GM12878 (cell line): ENCODE measurements around the gene PLTP. TPM values are rescaled to one million over a fixed set of nuclear protein-coding genes. Genes with fewer than 3 reads are reported as not detected.

Experiments
- ATAC-seq: fragments of 200-7000 bp; cut with Tn5 transposase; 3 replicates; pipeline ENCODE4 v1.9.1; 2020; ENCODE audit warnings: mild to moderate bottlenecking, moderate library complexity
- BruUV-seq: library from RNA; stranded (reverse); fragments of 400-500 nt; replicated peaks from 2 replicates; lab custom pipeline; 2021; lab: Mats Ljungman, UMichigan
- CTCF ChIA-PET: fragments of 300-600 bp; sonication (Branson Sonifier 250); formaldehyde crosslinking; extraction: SDS; loops from one replicate; lab custom pipeline; 2021; ENCODE audit warnings: inconsistent platforms; lab: Yijun Ruan, JAX
- POLR2A ChIA-PET: fragments of 350-600 bp; formaldehyde crosslinking; extraction: SDS; loops from one replicate; lab custom pipeline; 2021; ENCODE audit warnings: inconsistent platforms; lab: Charles Lee
- RAD21 ChIA-PET: fragments of 300-600 bp; sonication (Branson Sonifier 250); formaldehyde crosslinking; loops from one replicate; lab custom pipeline; 2023; ENCODE audit warnings: antibody characterized with exemption; ENCODE audit not compliant: unreplicated experiment; lab: Charles Lee
- SMC1A ChIA-PET: fragments of 300-600 bp; sonication (Branson Sonifier 250); formaldehyde crosslinking; loops from one replicate; lab custom pipeline; 2023; ENCODE audit not compliant: unreplicated experiment, uncharacterized antibody; lab: Charles Lee
- DNase-seq: peaks from one replicate; pipeline ENCODE4 v3.0.0-alpha.2; 2011; ENCODE audit warnings: low read depth, low spot score
- FAIRE-seq: peaks from 3 replicates; lab custom pipeline; 2011; peaks lifted over from hg19 to GRCh38; lab: Jason Lieb, UNC
- H2AFZ ChIP-seq: 2 replicates; pipeline ENCODE4 v1.6.0; 2011; ENCODE audit warnings: low read depth, low read length, control low read depth; ENCODE audit not compliant: control insufficient read depth
- H3K27ac ChIP-seq: 2 replicates; pipeline ENCODE4 v1.5.1; 2011; ENCODE audit warnings: control low read depth; ENCODE audit not compliant: control insufficient read depth, insufficient read depth
- H3K27me3 ChIP-seq, 2 experiments: replicated peaks in 1 of 2; 2 replicates each; pipeline versions ENCODE4 v1.6.0 to v1.6.1; 2011; ENCODE audit warnings: low read length in 1 of 2; ENCODE audit not compliant: control insufficient read depth in 2 of 2, insufficient read depth in 2 of 2
- H3K36me3 ChIP-seq, 2 experiments: 2 replicates each; pipeline ENCODE4 v1.5.1; 2011; ENCODE audit warnings: low read length in 1 of 2; ENCODE audit not compliant: control insufficient read depth in 2 of 2, insufficient read depth in 2 of 2
- H3K4me1 ChIP-seq: 2 replicates; pipeline ENCODE4 v1.6.1; 2011; ENCODE audit warnings: mild to moderate bottlenecking, low read length, moderate library complexity, mixed read lengths; ENCODE audit not compliant: control insufficient read depth, insufficient read depth
- H3K4me2 ChIP-seq: 2 replicates; pipeline ENCODE4 v1.6.0; 2011; ENCODE audit warnings: control low read depth; ENCODE audit not compliant: control insufficient read depth, insufficient read depth
- H3K4me3 ChIP-seq: fragments of 200-600 bp; sonication (generic); 2 replicates; pipeline ENCODE4 v1.5.1; 2016
- H3K79me2 ChIP-seq: 2 replicates; pipeline ENCODE4 v1.6.0; 2011; ENCODE audit warnings: low read length; ENCODE audit not compliant: control insufficient read depth, insufficient read depth
- H3K9ac ChIP-seq: 2 replicates; pipeline ENCODE4 v1.8.0; 2011; ENCODE audit warnings: low read length, control low read depth, mixed read lengths; ENCODE audit not compliant: control insufficient read depth, insufficient read depth
- H3K9me3 ChIP-seq: replicated peaks from 3 replicates; pipeline ENCODE4 v1.5.1; 2011; ENCODE audit warnings: mild to moderate bottlenecking, low read length; ENCODE audit not compliant: control insufficient read depth, insufficient read depth
- H4K20me1 ChIP-seq: 2 replicates; pipeline ENCODE4 v1.6.0; 2011; ENCODE audit not compliant: control insufficient read depth, insufficient read depth
- CUX1 ChIP-seq: IDR thresholded peaks from 2 replicates; pipeline ENCODE4 v1.6.1; 2012; ENCODE audit warnings: improper control_type of control experiment, low read depth, low read length; ENCODE audit not compliant: insufficient replicate concordance
- E2F8 ChIP-seq: fragments of 450-650 bp; IDR thresholded peaks from 2 replicates; pipeline ENCODE4 v1.6.1; 2018; ENCODE audit warnings: mild to moderate bottlenecking, low read depth, moderate library complexity; ENCODE audit not compliant: partially characterized antibody
- JUND ChIP-seq: IDR thresholded peaks from 2 replicates; pipeline ENCODE4 v1.6.1; 2012; ENCODE audit warnings: low read depth, mild to moderate bottlenecking, low read length, improper control_type of control experiment, moderate library complexity
- NR2C2 ChIP-seq: IDR thresholded peaks from 2 replicates; pipeline ENCODE4 v1.6.1; 2011; ENCODE audit warnings: borderline replicate concordance, low read depth; ENCODE audit not compliant: control insufficient read depth, insufficient read length
- RB1 ChIP-seq: fragments of 450-650 bp; formaldehyde crosslinking; IDR thresholded peaks from 2 replicates; pipeline ENCODE4 v1.6.1; 2017; ENCODE audit warnings: mild to moderate bottlenecking, borderline replicate concordance
- SIX5 ChIP-seq: IDR thresholded peaks from 2 replicates; pipeline ENCODE4 v1.6.1; 2011; ENCODE audit warnings: mild to moderate bottlenecking, low read depth, low read length, moderate library complexity; ENCODE audit not compliant: severe bottlenecking
- SMARCA5 ChIP-seq: fragments of 450-650 bp; IDR thresholded peaks from 2 replicates; pipeline ENCODE4 v1.6.1; 2017; ENCODE audit warnings: mild to moderate bottlenecking
- ZNF592 ChIP-seq: fragments of 450-650 bp; IDR thresholded peaks from 2 replicates; pipeline ENCODE4 v1.6.1; 2017; ENCODE audit warnings: mild to moderate bottlenecking, moderate library complexity
- WGBS: methylation state at CpG from one replicate; pipeline ENCODE4 v1.1.6; 2016; ENCODE audit warnings: low lambda C conversion rate; ENCODE audit not compliant: insufficient replicate concordance, insufficient coverage; ENCODE audit errors: missing lambda C conversion rate; 5-methylcytosine and 5-hydroxymethylcytosine counted together
- in situ Hi-C: fragments of 300-500 bp; cut with MboI; formaldehyde crosslinking; loops from 9 replicates; pipeline ENCODE4 v1.14.3; 2018; ENCODE audit warnings: mixed read lengths
- intact Hi-C: fragments of 100-400 bp; cut with micrococcal nuclease; formaldehyde crosslinking; loops from one replicate; pipeline ENCODE4 v1.14.2; 2022; ENCODE audit not compliant: unreplicated experiment
- polyA plus RNA-seq, 11 experiments: library from polyadenylated mRNA; depleted of rRNA in 4 of 11; unstranded in 6 of 11; stranded (reverse) in 5 of 11; fragments of >200 nt; fragmentation: Nextera tagmentation in 4 of 11; fragmentation: Illumina TruSeq in 1 of 11; extraction: Ambion mirVana in 4 of 11; extraction: Trizol in 1 of 11; gene quantifications; 1 replicate in 1 of 11; 2 replicates in 10 of 11; pipeline versions ENCODE4 v1.2.1 to v1.2.3, GENCODE V29; 2011 to 2016; ENCODE audit warnings: inconsistent platforms in 2 of 11, missing spikeins in 2 of 11, low read depth in 1 of 11
- total RNA-seq, 4 experiments: library from RNA; depleted of rRNA in 3 of 4; stranded (reverse); fragments of >200 nt in 3 of 4; fragmentation: Illumina TruSeq in 1 of 4; extraction: Trizol in 1 of 4; gene quantifications; 2 replicates each; pipeline versions ENCODE4 v1.2.1 to v1.2.3, GENCODE V29; 2013 to 2021

Gene PLTP
- total and polyA plus RNA-seq, 10 of the 15 experiments (the other 5 are each of a cell fraction or from before 2014, with no cell fraction given): 1.6 to 17.0 (median 7.6) TPM

- ChIA-PET RAD21 (interaction anchor here (0.9 to 1.8 kb wide), 3 partner anchors 15 to 104 kb away, joined by 3 to 6 read pairs (median 5); partner anchors contain the start of gene ZSWIM1), SMC1A (interaction anchor here (0.8 to 1.5 kb wide), 5 partner anchors 11 to 103 kb away, joined by 3 to 5 read pairs (median 4); partner anchors contain the start of genes PCIF1 and ZSWIM1), POLR2A (interaction anchor here (0.7 to 2.3 kb wide), 11 partner anchors 24 to 1594 kb away, joined by 3 to 16 read pairs (median 4); partner anchors contain the start of genes CTSA, NEURL2, PCIF1 and UBE2C), CTCF (interaction anchor here (1.0 to 2.6 kb wide), 10 partner anchors 15 to 113 kb away, joined by 3 to 11 read pairs (median 4); partner anchors contain the start of gene ZSWIM1)
- H2AFZ ChIP-seq: peak within 1 kb of the TSS; percentile 98
- H3K36me3 ChIP-seq: no peaks in the 10 kb centered on the region
- peak within 1 kb of the TSS; percentile 98 for H3K4me2 ChIP-seq
- intact Hi-C loops (loop anchor here (2.0 to 5.0 kb wide), 3 partner anchors 34 to 78 kb away; partner anchors contain the start of genes CTSA, NEURL2, PCIF1 and UBE2C), in situ Hi-C loops (no loop called here)
- peaks cover 8% of the 10 kb centered on the region for H3K4me1 ChIP-seq
- H3K9ac ChIP-seq: peak within 1 kb of the TSS; percentile 89
- WGBS: under 1% methylated on average over 36 of the region's 36 CpGs
- BruUV-seq: no TSS peak
- DNase-seq (peak; percentile 100), ATAC-seq (peak; percentile 98), FAIRE-seq (peak; percentile 97)
- H4K20me1 ChIP-seq: no peaks in the 10 kb centered on the region
- peaks cover 19% of the 10 kb centered on the region for H3K79me2 ChIP-seq
- H3K27me3 ChIP-seq: no peaks in the 10 kb centered on the region
- H3K27ac ChIP-seq: peak within 1 kb of the TSS; percentile 96
- H3K4me3 ChIP-seq: peak within 1 kb of the TSS; percentile 97
- H3K9me3 ChIP-seq: no peaks in the 10 kb centered on the region
- TF ChIP-seq RB1 (peak; percentile 11; the same call in 1 of the 2 replicates), E2F8 (peak; percentile 87), CUX1 (no peak), SMARCA5 (no peak; the same call in 1 of the 2 replicates), JUND (0 out of 2 replicates have a peak, but pooled peaks have one; percentile 32), ZNF592 (no peak), SIX5 (no peak), NR2C2 (peak; percentile 90)
Measured at GRCh38 chr20:45857114-45857881, 54.7 kb downstream of the PLTP start, which contains the start of the genes ACOT8 and ZSWIM3. TSS of gene ACOT8 (minus strand) at chr20:45857392. CDS start at chr20:45857315, 77 bp downstream. TSS of gene ZSWIM3 (plus strand) at chr20:45857614. CDS start at chr20:45857826, 212 bp downstream.
